ENCODE data around the gene SSX2B.
"Not testable (repeated sequence)": the region's sequence is repeated elsewhere in the genome, so short reads cannot be mapped to it uniquely, and the experiment has no call there.

- not testable (repeated sequence) for TF ChIP-seq CTCF, POLR2A (IDR thresholded peaks at IDR 0.05)
Observed at GRCh38 chrX:52804876-52805275, 53.8 kb downstream of the SSX2B start.
